Skin epidermis (tissue), 12 donors: ENCODE data around the gene MRPS16.

Source experiments
- H3K27ac ChIP-seq, 21 experiments: fragments of 200-600 bp; sonication (generic) in 11 of 21; one replicate each; pipeline ENCODE4 v1.5.0; 2020; ENCODE audit warnings: mild to moderate bottlenecking in 3 of 21, inconsistent platforms in 2 of 21, moderate library complexity in 2 of 21
- H3K4me3 ChIP-seq, 7 experiments: fragments of 200-600 bp; sonication (generic) in 2 of 7; one replicate each; pipeline ENCODE4 v1.5.0; 2020; ENCODE audit warnings: inconsistent platforms in 2 of 7, mild to moderate bottlenecking in 2 of 7, moderate library complexity in 1 of 7

The MRPS16 gene

DNA sequence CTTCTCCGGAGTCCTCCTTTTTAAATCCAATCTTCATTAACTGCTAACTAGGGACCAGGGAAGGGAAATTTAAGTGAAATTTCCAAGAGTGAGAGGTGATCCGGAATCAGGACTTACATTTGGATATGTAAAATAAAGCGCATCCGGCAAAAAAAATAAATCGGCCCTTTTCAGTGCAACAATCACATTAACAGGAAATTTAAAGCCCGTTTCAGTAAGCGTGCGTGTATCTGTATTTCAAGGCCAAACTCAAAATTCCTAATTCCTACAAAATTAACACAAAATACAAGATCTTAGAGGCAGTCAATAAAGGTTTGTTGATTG is 6.2 kb downstream of the MRPS16 start:
- H3K27ac ChIP-seq: peak overlapping the region in 19 of 21 experiments; percentile 32 to 92 (median 83)
- peak overlapping the region; percentile 55 to 85 (median 74) for H3K4me3 ChIP-seq

DNA sequence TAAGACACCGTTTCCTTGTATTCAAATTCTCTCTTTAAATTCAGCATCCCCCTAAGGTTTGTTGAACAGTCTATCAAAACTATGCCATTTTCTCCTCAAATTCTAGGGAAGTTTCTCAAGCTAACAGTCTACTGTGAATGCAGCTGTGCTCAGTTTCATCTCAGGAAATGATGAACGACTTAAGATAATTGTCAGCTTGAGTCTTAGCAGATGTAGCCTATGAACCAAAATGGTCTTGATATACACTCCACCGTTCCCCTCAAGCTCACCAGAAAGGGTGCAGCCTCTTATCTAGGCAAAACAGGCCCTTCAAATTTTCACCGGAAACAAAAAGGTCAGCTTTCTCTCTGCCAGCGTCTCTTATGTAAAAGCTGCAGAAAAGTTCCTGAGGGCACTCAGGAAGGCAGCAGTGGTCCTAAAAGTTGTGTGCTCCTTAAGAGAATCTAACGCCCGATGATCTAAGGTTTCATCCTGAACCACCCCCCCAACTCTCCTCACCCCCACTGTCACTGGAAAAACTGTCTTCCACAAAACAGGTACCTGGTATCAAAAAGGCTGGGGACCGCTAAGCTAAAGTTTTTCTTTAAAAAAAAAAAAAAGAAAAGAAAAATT is 7.5 kb downstream of the MRPS16 start:
- peak overlapping the region in 1 of 7 experiments; percentile 85 for H3K4me3 ChIP-seq
- peak overlapping the region in 1 of 21 experiments; percentile 69 for H3K27ac ChIP-seq

DNA sequence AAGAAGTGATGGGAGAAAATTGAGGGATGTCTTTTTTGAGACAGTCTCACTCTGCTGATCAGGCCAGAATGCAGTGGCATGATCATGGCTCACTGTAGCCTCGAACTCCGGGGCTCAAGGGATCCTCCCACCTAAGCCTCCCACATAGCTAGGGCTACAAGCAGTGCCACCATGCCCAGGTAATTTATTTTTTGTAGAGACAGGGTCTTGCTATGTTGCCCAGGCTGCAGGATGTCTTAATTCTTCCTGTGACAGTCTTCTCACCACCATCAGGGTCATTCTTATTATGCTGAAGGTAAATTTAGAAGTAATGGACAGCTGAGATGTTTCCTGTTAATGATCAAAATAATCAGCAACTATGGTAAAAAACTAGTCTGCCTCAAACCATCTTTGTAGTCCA is 12.5 kb downstream of the MRPS16 start:
- Histone ChIP-seq H3K27ac (no peak overlapping the region), H3K4me3 (no peak overlapping the region)

DNA sequence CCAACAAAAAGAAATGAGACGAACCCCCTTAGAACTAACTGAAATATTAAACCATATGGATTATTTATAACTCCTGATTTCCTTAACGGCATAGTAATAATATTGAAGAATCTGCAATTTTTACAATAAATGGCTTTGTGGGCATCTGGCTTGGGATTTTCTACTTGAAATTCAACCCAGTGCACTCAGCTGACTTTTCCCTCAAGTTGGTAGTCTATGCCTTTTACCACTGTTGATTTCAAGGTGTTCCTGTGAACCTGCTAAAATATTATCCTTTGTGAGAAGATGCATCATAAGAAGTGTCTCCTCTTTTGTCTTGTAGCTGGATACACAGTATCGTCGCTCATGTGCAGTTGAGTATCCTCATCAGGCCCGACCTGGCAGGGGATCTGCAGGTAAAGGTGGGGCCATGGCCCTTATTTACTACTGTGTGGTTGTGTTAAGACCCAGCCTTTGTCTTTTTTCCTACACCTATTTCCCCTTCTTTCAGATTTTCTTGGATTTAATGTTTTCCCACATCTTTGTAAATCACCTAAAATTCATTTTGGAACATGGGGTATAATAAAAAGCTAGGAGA is 13.4 kb downstream of the MRPS16 start:
- no peak overlapping the region for H3K4me3 ChIP-seq
- H3K27ac ChIP-seq: no peak overlapping the region

DNA sequence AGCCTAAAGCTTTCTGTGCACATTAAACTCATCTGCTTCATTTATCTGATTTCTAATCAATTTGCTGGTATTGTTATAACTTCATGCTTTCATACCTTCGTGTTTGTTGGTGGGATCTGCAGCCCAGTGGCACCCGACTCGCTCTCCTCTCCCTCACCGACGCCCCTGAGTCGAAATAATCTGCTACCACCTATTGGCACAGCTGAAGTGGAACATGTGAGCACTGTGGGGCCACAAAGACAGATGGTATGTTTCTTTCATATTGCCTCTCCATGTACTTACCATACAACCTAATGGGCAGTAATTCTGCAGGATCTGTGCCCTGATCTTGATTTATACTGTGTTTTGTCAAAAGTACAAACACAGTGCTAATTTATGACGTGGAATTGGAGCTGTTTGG is 17.7 kb downstream of the MRPS16 start:
- Histone ChIP-seq H3K4me3 (no peak overlapping the region), H3K27ac (no peak overlapping the region)

DNA sequence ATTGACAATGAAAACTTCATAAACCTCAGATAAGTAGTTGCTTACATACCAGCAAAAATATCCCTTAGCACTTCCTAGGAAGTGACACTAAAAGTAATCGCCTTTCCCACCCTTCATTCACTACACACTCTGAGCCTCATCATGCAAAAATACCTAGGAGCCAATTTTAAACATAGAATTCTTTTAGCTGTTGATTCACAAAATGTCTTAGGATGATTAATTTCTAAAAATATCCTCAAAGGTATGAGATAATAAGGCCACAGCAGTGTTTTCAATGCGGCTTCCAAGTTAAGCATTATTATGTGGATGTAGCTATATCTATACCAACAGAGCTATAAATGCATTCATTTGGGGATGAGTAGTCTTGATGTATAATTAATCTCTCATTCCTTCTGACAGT is 18.6 kb downstream of the MRPS16 start:
- Histone ChIP-seq H3K4me3 (no peak overlapping the region), H3K27ac (no peak overlapping the region)

DNA sequence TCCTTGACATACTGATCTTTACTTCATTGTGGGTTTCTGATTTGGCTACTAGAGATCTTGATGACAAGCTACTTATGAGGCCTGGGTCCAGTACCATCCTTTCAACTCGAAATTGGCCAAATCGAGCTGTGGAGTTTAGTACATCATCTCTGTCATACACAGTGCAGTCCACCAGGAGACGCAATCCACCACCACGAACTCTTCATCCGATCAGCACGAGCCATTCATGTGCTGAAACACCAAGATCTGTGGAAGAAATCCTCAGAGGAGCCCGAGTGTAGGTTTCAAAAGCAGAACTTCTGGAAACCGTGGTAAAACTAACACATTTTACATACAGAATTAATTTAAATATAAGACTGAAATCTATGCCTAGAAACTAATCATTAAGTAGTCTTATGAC is 19.6 kb downstream of the MRPS16 start:
- H3K4me3 ChIP-seq: no peak overlapping the region
- H3K27ac ChIP-seq: no peak overlapping the region

DNA sequence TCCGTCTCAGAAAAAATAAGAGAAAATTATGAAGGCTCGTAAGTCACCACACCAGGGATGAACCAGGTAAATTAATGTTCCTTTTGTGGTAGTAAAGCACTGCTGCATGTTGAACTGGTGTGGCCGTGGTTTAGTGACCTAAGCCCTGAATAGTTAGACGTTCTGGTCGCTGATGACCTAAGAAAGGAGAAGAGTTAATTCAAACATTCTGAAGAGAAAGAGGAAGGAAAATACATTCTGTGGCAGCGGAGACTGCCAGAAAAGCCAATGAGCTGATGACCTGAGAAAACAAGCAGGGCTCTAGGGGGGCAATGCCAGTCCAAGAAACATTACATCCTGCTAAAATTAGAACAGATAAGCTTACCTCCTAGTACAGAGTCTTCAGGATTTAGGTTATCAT is 22.9 kb downstream of the MRPS16 start:
- Histone ChIP-seq H3K27ac (no peak overlapping the region), H3K4me3 (no peak overlapping the region)

DNA sequence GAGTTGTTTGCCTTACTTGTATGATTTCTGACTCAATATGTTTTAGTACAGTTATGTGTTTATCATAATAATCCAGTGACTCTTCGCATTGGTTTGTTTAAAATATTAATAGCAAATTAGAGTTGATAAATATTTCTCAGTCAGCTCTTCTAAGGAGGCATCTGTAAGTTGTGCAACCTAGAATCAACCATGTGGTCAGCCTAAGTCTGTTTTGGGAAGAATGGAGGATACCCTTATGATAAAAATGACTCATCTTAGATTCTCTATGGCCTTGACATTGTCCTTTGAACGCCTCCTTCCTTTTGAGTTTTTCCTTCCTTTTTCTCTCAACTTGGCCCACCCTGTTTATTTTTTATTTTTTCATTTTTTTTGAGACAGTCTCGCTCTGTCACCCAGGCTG is 24.2 kb downstream of the MRPS16 start:
- H3K4me3 ChIP-seq: no peak overlapping the region

DNA sequence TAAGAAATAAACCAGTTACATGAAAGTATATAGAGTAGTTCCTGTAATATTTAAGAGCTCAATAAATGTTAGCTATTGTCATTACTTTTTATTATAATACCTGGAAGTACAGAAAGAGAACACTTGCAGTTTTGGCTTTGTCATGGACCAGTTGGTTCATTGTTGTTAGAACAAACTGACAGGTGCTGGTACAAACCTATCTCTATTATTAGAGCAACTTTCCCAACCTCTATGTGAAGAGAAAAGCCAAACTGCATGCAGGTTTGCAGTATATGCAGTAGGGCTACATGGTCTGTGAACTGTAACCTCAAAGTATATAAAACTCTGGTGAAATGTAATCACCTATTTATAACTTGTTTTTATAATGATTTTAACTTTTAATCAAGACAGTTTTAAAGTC is 25.8 kb downstream of the MRPS16 start:
- Histone ChIP-seq H3K4me3 (no peak overlapping the region), H3K27ac (no peak overlapping the region)

More for the DNA sequence above, 24.2 kb downstream of the MRPS16 start:
- H3K27ac ChIP-seq: no peak overlapping the region

DNA sequence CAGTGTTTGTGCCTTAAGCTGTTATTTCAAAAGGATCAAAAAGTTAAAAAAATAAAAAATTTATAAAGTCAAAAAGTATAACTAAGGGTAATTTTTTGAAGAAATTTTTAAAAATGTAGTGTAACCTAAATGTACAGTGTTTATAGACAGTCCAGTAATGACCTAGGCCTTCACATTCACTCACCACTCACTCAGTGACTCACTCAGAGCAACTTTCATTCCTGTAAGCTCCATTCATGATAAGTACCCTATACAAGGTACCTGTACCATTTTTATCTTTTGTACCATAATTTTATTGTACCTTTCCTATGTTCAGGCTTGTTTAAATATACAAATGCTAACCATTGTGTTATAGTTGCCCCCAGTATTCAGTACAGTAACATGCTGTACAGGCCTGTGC is 26.9 kb downstream of the MRPS16 start:
- no peak overlapping the region for H3K4me3 ChIP-seq
- H3K27ac ChIP-seq: no peak overlapping the region

DNA sequence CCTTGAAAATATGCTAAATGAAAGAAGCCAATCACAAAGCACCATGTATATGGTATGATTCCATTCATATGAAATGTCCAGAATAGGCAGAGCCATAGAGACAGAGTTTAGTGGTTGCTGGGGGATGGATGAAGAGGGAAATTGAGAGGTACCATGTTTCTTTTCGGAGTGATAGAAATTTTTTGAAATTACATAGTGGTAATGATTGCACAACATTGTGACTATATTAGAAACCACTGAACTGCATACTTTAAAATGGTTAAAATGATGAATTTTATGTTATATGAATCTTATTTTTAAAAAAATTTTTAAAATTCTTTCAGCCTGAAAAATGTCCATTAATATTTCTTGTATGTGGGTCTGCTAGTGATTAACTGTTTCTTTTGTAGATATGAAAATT is 31.5 kb downstream of the MRPS16 start:
- Histone ChIP-seq H3K27ac (no peak overlapping the region), H3K4me3 (no peak overlapping the region)

DNA sequence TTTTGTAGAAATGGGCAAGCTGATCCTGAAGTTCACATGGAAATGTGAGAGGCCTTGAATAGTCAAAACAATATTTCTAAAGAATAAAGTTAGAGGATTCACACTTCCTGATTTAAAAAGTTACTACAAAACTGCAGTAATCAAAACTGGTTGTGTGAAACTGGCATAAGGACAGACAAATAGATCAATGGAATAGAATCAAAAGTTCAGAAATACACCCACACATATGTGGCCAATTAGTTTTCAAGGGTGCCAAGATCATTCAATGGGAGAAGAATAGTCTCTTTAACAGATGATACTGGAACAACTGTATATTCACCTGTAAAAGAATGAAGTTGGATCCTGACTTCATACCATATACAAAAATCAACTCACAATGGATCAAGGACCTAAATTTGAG is 33.1 kb downstream of the MRPS16 start:
- Histone ChIP-seq H3K27ac (no peak overlapping the region), H3K4me3 (no peak overlapping the region)

DNA sequence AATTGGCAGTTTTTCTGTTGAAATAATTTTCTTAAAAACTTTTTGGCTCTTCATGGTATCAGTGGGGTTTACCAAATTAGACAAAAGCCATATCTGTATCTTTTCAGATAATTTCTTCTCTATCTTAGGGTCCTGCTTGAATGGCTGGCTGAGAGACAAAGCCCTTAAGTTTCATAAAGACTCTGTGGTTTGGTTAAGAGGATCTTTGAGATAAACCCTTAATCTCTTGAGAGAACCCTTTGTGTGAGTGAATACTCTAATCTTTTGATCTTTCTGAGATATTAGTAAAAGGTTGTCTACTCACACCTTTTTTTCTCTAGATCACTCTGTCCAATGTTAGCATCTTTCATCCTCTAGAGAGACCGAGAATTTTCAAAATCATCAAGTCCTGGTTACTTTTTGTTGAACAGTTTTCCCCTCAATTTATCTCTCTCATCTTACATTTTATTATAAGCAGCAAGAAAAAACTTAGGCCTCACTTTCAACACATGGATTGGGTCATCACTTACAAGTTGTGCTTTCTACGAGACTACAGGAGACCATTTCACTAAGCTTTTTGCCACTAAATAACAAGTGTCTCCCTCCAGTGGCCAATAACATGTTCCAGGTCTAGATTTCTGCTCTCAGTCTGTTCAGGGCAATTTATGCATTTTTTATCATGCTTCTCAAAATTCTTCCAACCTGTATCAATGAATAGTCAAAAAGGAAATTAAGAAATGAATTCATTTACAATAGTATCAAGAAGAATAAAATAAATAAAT is 33.8 kb downstream of the MRPS16 start:
- Histone ChIP-seq H3K4me3 (no peak overlapping the region), H3K27ac (no peak overlapping the region)

DNA sequence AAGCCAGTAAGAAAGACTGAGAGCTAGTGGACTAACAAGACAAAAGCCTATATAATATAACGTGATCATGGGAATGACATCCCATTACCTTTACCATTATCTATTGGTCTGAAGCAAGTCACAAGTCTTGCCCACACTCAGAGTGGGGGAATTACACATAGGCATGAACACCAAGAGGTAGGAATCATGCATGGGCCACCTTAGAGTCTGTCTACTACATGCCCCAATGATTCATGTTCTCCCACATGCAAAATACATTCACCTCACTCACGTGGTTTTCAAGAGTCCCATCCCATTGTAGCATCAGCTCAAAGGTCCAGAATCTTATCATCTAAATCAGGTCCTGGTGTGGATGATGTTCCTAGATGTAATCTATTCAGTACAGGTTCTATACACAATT is 34.8 kb downstream of the MRPS16 start:
- H3K4me3 ChIP-seq: no peak overlapping the region

DNA sequence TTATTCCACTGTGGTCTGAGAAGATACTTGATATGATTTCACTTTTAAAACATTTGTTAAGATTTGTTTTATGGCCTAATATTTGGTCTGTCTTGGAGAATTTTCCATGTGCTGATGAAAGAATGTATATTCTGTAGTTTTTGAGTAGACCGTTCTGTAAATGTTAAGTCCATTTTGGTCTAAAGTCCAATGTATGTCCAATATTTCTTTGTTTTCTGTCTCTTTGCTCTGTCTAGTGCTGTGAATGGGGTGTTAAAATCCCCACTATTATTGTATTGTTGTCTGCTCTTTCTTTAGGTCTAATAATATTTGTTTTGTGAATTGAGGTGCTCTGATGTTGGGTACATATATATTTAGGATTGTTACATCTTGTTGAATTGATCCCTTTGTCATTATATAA is 36.7 kb downstream of the MRPS16 start:
- Histone ChIP-seq H3K4me3 (no peak overlapping the region), H3K27ac (no peak overlapping the region)

More for the DNA sequence above, 34.8 kb downstream of the MRPS16 start:
- H3K27ac ChIP-seq: no peak overlapping the region

DNA sequence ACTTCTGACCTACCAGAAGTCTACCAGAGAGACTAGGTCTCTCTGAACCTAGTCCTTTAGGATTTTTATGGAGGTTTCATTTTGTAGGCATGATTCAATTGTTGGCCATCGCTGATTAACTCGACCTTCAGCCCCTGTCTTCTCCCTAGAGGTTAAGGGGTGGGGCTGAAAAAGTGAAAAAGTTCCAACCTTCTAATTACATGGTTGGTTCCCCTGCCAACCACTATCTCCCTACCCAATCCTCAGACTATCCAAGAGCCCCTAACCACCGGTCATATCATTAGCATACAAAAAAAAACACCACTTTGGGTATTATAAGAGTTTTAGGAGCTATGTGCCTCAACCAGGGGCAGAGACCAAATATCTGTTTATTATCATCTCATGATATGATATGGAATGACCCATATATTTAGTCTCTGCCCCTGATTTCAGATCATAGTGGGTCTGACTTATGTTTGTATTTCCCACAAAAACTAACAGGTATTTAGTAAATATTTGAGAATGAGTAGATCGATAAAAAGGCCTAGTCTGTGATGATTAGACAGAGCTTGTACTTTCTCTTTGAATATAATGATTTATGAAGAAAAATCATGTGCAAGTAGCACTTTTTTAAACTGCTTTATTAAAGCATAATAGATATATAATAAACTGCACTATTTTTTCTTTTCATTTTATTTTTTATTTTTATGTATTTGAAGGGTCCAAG is 41.2 kb downstream of the MRPS16 start:
- H3K27ac ChIP-seq: no peak overlapping the region
- no peak overlapping the region for H3K4me3 ChIP-seq

DNA sequence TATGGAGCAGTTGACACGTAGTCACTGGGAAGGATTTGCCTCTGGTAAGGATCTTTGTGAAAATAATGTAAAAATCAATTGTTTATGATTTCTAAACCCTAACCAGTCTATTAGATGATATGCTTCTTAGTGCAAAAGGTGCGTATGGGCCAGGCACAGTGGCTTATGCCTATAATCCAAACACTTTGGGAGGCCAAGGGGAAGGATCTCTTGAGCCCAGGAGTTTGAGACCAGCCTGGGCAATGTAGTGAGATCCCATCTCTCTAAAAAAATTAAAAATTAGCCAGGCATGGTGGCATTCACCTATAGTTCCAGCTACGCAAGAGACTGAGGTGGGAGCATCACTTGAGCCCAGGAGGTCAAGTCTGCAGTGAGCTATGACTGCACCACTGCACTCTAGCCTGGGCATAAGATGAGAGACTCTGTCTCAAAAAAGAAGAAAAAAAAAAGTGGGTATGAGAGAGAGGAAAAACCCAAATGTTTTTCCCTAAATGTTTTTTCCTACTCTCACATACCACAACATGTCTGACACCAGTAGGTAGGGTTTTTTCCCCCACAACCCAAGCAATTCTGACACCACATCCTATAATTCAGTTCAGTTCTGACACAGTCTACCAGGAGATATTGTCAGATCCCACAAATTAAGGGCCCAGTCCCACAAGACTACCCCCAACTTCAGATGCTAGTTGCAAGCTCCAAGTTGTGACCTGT is 41.9 kb downstream of the MRPS16 start:
- H3K27ac ChIP-seq: no peak overlapping the region

DNA sequence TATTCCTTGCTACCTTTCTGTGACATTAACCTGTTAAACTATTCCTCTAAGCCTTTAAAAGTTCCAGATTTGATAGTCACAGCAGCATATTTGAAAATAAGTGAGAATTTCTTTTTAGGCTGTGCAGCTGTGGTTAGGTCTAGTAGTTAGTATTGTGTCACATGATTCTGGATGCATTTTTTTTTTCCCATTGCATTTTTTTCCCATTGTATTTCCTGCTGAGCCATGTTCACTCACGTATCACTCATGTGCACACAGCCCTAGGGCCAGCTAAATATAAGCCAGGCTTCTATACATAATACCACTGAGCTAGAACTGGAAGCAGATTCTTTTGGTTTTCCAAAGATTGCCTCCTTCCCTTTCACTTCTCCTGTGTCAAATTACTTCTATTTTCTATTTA is 42.7 kb downstream of the MRPS16 start:
- Histone ChIP-seq H3K4me3 (no peak overlapping the region), H3K27ac (no peak overlapping the region)

More for the DNA sequence above, 41.9 kb downstream of the MRPS16 start:
- no peak overlapping the region for H3K4me3 ChIP-seq

DNA sequence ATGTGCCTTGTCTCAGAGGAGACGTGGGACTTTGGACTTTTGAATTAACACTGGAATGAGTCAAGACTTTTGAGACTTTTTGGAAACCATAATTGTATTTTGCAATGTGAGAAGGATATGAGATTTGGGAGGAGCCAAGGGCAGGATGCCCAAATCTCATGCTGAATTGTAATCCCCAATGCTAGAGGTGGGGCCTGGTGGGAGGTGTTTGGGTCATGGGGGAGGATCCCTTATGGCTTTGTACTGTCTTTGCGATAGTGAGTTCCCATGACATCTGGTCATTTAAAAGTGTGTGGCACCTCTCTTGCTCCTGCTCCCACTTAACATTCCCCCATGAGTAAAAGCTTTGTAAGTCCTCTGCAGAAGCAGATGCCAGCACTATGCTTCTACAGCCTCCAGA is 44.6 kb downstream of the MRPS16 start:
- Histone ChIP-seq H3K4me3 (no peak overlapping the region), H3K27ac (no peak overlapping the region)
